HG02759 (cell line): ENCODE data around the gene RTL5.

Source experiments
- ATAC-seq: cut with Tn5 transposase; IDR thresholded peaks from one replicate; pipeline ENCODE4 v1.9.1; 2021; ENCODE audit warnings: mild to moderate bottlenecking, moderate library complexity; ENCODE audit not compliant: unreplicated experiment

RTL5 gene

GRCh38 chrX:72079607-72080006 is 52.1 kb downstream of the RTL5 start:
- ATAC-seq: no peak

- ATAC-seq: no peak
Observed at GRCh38 chrX:72078411-72078810, 53.3 kb downstream of the RTL5 start.
